Activated CD8-positive, alpha-beta memory T cell treated with anti-CD3 and anti-CD28 coated beads, Interleukin-2, amount 10 ng/mL, durations not matched to agents 7 days and 5 days (primary cell): Measurements from ENCODE around the gene TMEM223. TPM values are rescaled to one million over a fixed set of nuclear protein-coding genes. Genes with fewer than 3 reads are reported as not detected.
A peak's percentile ranks its signal among the peaks of the same experiment; 100 is the strongest.
"Not testable (repeated sequence)": the region's sequence is repeated elsewhere in the genome, so short reads cannot be mapped to it uniquely, and the experiment has no call there.

Experiments used
- ATAC-seq: fragments of 150-1000 bp; cut with Tn5 transposase; one replicate; pipeline ENCODE4 v1.10.0; 2021; ENCODE audit warnings: moderate library complexity
- CTCF ChIA-PET: fragments of 350-600 bp; sonication (Branson Sonifier 250); formaldehyde crosslinking; loops from one replicate; lab custom pipeline; 2021; ENCODE audit warnings: antibody characterized with exemption; lab: Charles Lee
- DNase-seq: peaks from one replicate; pipeline ENCODE4 v3.0.0-alpha.2; 2020
- H3K27ac Mint-ChIP-seq: one replicate; pipeline ENCODE4 v1.8.0; 2021; ENCODE audit warnings: mild to moderate bottlenecking, mixed read lengths
- H3K27me3 Mint-ChIP-seq: one replicate; pipeline ENCODE4 v1.8.0; 2021; ENCODE audit warnings: mixed read lengths
- H3K36me3 Mint-ChIP-seq: one replicate; pipeline ENCODE4 v1.8.0; 2021; ENCODE audit warnings: mild to moderate bottlenecking, mixed read lengths
- H3K4me1 Mint-ChIP-seq: one replicate; pipeline ENCODE4 v1.8.0; 2021; ENCODE audit warnings: mixed read lengths
- H3K4me3 Mint-ChIP-seq: one replicate; pipeline ENCODE4 v1.8.0; 2021; ENCODE audit warnings: mild to moderate bottlenecking, moderate library complexity, mixed read lengths
- H3K9me3 Mint-ChIP-seq: one replicate; pipeline ENCODE4 v1.8.0; 2022; ENCODE audit warnings: low read depth, mixed read lengths
- microRNA-seq: library from miRNA; unstranded; fragments of <30 nt; microRNA quantifications from one replicate; pipeline ENCODE4 v1.2.0, GENCODE V29; 2022
- total RNA-seq, 2 experiments: library from RNA; stranded (reverse); gene quantifications; one replicate each; pipeline ENCODE4 v1.2.3, GENCODE V29; 2021

Gene TMEM223
- total RNA-seq, 2 experiments from 2014 or later, result 14.4 to 17.9 TPM

DNA sequence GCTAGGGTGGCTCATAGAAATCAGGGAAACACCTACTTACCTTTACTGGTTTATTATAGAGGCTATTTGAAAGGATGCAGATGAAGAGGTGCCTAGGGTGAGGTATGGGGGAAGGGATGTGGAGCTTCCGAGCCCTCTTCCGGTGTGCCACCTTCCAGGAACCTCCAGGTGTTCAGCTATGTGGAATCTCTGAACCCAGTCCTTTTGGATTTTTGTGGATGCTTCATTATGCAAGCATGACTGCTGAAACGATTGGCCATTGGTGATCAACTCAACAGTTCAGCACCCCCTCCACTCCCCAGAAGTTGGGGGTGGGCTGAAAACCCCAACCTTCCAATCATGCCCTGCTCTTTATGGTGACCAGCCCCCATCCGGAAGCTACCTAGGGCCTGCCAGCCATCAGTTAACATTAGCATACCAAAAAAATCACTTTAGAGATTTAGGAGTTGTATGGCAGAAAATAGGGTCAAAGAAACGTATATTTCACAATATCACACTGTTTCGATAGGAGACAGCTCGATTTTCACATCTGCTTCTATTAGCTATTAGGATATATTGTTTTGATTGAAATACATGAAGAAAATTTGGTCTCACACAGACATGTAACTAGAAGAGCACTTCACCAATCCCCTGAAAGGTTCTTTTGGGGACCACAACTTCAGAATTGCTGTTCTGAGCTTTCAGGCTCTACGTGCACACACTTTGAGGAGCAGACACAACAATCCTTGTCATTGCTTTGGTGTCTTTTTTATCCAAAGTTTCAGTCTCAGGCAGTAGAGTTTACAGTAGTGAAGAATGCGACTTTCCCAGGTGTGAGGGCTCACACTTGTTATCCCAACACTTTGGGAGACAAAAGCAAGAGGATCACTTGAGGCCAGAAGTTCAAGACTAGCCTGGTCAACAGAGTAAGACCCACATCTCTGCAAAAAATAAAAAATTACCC lies 33.7 kb downstream of the TMEM223 start:
- DNase-seq, result no peak
- CTCF ChIA-PET, result interaction anchor here (1.2 to 20.9 kb wide), 6 partner anchors 10 to 31 kb away, joined by 3 to 242 read pairs (median 4); partner anchors contain the start of genes HNRNPUL2, TAF6L and TMEM179B

GRCh38 chr11:62755086-62755615 lies 36.7 kb downstream of the TMEM223 start:
- Mint-ChIP-seq H3K4me1 (peaks cover 24% of the 10 kb centered on the region), H3K36me3 (peaks cover 2% of the 10 kb centered on the region), H3K9me3 (no peaks in the 10 kb centered on the region), H3K4me3 (peak overlapping the region; percentile 99), H3K27ac (peak overlapping the region; percentile 2), H3K27me3 (no peaks in the 10 kb centered on the region)
- DNase-seq, result no peak
- CTCF ChIA-PET, result interaction anchor here (1.1 to 8.2 kb wide), 4 partner anchors 13 to 33 kb away, joined by 3 to 45 read pairs (median 11); partner anchors contain the start of gene TAF6L
- ATAC-seq, result no peak

More for the DNA sequence above, 33.7 kb downstream of the TMEM223 start:
- H3K4me3 Mint-ChIP-seq, result no peak overlapping the region
- H3K36me3 Mint-ChIP-seq, result peaks cover 2% of the 10 kb centered on the region
- ATAC-seq, result no peak
- no peak overlapping the region for H3K27ac Mint-ChIP-seq
- peaks cover 27% of the 10 kb centered on the region for H3K4me1 Mint-ChIP-seq
- H3K27me3 Mint-ChIP-seq, result no peaks in the 10 kb centered on the region
- no peaks in the 10 kb centered on the region for H3K9me3 Mint-ChIP-seq

DNA sequence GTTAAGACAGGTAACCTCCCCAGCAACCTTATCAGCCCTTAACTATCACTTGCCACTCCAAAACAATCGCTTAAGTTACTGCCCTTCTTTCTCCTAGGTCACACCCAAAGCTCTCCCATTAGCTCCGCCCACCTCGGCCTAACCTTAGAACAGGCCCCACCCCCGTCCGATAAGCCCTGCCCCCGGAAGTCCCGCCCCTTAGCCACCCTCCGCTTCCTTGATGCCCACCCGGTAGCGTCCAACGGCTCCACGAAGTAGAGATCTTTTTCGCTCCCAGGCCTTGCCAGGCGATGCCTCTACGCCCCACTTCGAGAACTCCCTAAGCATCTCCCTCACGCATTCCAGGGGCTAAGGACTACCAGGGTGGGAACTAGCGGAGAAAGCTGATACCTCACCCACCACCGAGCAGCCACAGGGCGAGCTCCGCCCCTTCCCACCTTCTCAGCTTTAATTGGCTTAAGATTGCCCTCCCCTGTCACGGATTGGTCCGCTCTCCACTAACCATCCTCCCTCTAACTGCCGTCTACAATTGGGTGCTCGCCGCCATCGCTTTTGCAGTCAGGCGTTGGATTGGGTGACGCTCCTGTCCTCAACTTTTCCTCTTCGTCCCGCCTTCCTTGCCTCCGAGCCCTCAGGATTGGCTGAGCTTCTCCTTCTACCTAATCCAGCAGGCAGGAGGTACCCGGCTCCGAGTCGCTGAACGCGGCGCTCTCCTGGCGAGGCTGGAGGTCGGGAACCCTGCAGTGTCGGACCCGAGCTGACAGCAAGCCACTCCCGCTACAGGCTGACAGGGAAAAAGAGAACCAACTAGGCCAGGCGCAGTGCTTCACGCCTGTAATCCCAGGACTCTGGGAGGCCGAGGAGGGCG lies 37.8 kb downstream of the TMEM223 start, which contains the start of gene ZBTB3:
ZBTB3 (minus strand) TSS at position 425 of the 868 bp plus-strand sequence. CDS start 496 bp downstream, outside the sequence.
- no peaks in the 10 kb centered on the region for H3K9me3 Mint-ChIP-seq
- H3K27me3 Mint-ChIP-seq, result no peaks in the 10 kb centered on the region
- ATAC-seq, result peak; percentile 98
- CTCF ChIA-PET, result interaction anchor here (0.7 to 8.2 kb wide), 20 partner anchors 8 to 329 kb away, joined by 3 to 45 read pairs (median 5); partner anchors contain the start of genes BSCL2, C11orf98, CSKMT and GNG3
- peaks cover 2% of the 10 kb centered on the region for H3K36me3 Mint-ChIP-seq
- peak within 1 kb of the TSS; percentile 99 for H3K4me3 Mint-ChIP-seq
- H3K4me1 Mint-ChIP-seq, result peaks cover 34% of the 10 kb centered on the region
- peak within 1 kb of the TSS; percentile 99 for H3K27ac Mint-ChIP-seq
- peak; percentile 99 for DNase-seq

- no peak for DNase-seq
- ATAC-seq, result no peak
- Mint-ChIP-seq H3K27me3 (no peaks in the 10 kb centered on the region), H3K36me3 (peaks cover 2% of the 10 kb centered on the region), H3K9me3 (no peaks in the 10 kb centered on the region), H3K4me1 (peaks cover 37% of the 10 kb centered on the region), H3K27ac (peak overlapping the region; percentile 99), H3K4me3 (peak overlapping the region; percentile 99)
- CTCF ChIA-PET, result interaction anchor here (0.8 to 8.2 kb wide), 18 partner anchors 9 to 329 kb away, joined by 3 to 45 read pairs (median 6); partner anchors contain the start of genes BSCL2, C11orf98, CSKMT and GNG3
Measured at GRCh38 chr11:62752994-62753735, 38.6 kb downstream of the TMEM223 start.

DNA sequence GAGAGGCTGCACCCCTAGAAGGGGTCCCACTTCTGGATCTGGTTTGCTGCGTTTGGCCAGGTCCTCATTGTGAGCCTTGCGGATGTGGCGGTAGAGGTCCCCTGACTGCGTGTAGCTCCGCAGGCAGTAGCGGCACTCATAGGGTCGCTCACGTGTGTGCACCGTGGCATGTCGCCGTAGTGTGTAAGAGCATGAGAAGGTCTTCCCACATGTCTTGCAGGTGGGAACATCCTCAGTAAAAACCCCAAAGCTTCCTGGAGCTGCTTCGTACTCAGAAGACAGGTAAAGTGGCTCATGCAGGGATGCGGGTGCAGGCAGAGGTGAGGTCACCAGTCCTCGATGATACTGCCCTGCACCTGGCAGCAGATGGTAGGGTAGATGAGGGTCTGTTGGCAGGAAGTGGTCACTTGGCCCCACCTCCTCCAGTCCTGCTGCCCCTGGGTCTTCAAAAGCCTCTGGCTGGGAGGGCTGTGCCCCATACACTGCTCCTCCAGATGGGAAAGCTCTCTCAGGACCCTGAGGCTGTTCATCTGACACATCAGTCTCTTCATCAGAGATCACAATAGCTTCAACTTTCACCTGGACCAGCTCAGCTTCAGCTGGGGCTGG lies 39.5 kb downstream of the TMEM223 start:
- Mint-ChIP-seq H3K36me3 (peaks cover 2% of the 10 kb centered on the region), H3K27ac (peak overlapping the region; percentile 24), H3K27me3 (no peaks in the 10 kb centered on the region), H3K4me3 (no peak overlapping the region), H3K4me1 (peaks cover 40% of the 10 kb centered on the region), H3K9me3 (no peaks in the 10 kb centered on the region)
- CTCF ChIA-PET, result interaction anchor here (1.2 to 8.2 kb wide), 9 partner anchors 12 to 128 kb away, joined by 3 to 45 read pairs (median 6); partner anchors contain the start of genes C11orf98, CSKMT, SLC3A2 and TAF6L
- ATAC-seq (no peak), DNase-seq (no peak)

DNA sequence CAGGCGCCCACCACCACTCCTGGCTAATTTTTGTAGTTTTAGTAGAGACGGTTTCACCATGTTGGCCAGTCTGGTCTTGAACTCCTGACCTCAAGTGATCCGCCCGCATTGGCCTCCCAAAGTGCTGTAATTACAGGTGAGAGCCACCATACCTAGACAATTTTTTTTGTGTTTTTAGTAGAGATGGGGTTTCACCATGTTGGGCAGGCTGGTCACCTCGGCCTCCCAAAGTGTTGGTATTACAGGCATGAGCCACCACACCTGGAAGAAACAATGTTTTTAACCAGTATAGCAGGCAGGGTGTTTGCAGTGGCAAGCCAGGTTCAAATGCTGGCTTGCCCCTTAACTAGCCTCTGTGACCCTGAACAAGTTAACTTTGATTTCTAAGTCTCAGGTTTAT lies 41.9 kb downstream of the TMEM223 start:
- not testable (repeated sequence) for H3K36me3 Mint-ChIP-seq, H3K9me3 Mint-ChIP-seq, DNase-seq, ATAC-seq, H3K27ac Mint-ChIP-seq, H3K4me3 Mint-ChIP-seq, H3K27me3 Mint-ChIP-seq
- peaks cover 40% of the 10 kb centered on the region for H3K4me1 Mint-ChIP-seq
- CTCF ChIA-PET, result interaction anchor here (1.8 to 4.9 kb wide), 2 partner anchors 12 to 37 kb away, joined by 5 to 43 read pairs; partner anchors contain the start of genes POLR2G and TMEM179B

DNA sequence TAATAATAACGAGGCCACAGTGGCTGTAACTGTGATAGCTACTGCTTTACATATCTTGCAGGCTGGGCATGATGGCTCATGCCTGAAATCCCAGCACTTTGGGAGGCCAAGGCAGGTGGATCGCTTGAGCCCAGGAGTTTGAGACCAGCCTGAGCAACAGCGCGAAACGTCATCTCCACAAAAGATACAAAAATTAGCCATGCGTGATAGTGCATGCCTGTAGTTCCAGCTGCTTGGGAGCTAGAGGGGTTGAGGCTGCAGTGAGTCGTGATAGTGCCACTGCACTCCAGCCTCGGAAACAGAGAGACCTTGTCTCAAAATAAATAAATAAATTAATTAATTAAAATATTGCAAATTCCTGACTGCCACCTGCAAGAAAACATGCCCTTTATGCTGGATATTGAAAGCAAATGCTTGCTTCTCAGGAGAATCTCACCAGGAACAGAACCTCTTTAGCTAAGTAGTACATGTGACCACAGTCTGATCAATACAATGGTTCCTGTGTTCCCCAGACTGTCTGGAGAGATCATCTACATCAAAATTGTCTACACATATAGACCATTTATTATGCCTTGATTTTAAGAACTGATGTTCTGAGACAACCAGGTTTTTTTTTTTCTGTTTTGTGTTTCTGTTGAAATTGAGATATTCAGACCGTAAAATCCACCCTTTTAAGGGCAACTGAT lies 44.2 kb downstream of the TMEM223 start:
- Mint-ChIP-seq H3K9me3 (no peaks in the 10 kb centered on the region), H3K27me3 (no peaks in the 10 kb centered on the region), H3K4me3 (no peak overlapping the region), H3K36me3 (peaks cover 2% of the 10 kb centered on the region), H3K4me1 (peaks cover 22% of the 10 kb centered on the region), H3K27ac (no peak overlapping the region)
- CTCF ChIA-PET, result interaction anchor here (0.6 to 1.5 kb wide), 7 partner anchors 11 to 155 kb away, joined by 3 to 4 read pairs (median 3); partner anchors contain the start of gene POLR2G
- ATAC-seq (no peak), DNase-seq (no peak)

Small RNA genes lying within 50 kb of the gene (microRNA-seq; reads per million reads assigned to microRNA genes)
- gene MIR6514 (3.0 reads per million), gene MIR6748 (not detected)

Other genes with a start within 250 kb of the TMEM223 start
- 100 to 1,000 TPM; 180 to 390 TPM for gene AHNAK, start 245.2 kb downstream of the TMEM223 start, total RNA-seq
- gene EEF1G, start 218.1 kb downstream of the TMEM223 start, total RNA-seq, result 1,000 to 10,000 TPM in 1 of 2 experiments, 100 to 1,000 TPM in 1; 878 to 1,201 TPM
- 10 to 100 TPM; 24.7 to 29.6 TPM for gene TUT1, start 200.5 kb downstream of the TMEM223 start, total RNA-seq
- gene MTA2, start 190.1 kb downstream of the TMEM223 start, total RNA-seq, result 100 to 1,000 TPM; 245 to 264 TPM
- gene EML3, start 179.2 kb downstream of the TMEM223 start, total RNA-seq, result 100 to 1,000 TPM; 132 to 133 TPM
- 1 to 10 TPM; 1.1 to 1.5 TPM for gene ROM1, start 178.7 kb downstream of the TMEM223 start, total RNA-seq
- 10 to 100 TPM; 64.5 to 69.7 TPM for gene B3GAT3, start 170.0 kb downstream of the TMEM223 start, total RNA-seq
- gene GANAB, start 145.4 kb downstream of the TMEM223 start, total RNA-seq, result 100 to 1,000 TPM; 248 to 275 TPM
- gene INTS5, start 138.7 kb downstream of the TMEM223 start, total RNA-seq, result 10 to 100 TPM; 27.9 to 35.7 TPM
- gene C11orf98, start 126.8 kb downstream of the TMEM223 start, total RNA-seq, result 100 to 1,000 TPM; 130 to 131 TPM
- 10 to 100 TPM; 23.7 to 31.0 TPM for gene CSKMT, start 126.7 kb downstream of the TMEM223 start, total RNA-seq
- 1 to 10 TPM; 7.2 to 9.0 TPM for gene UQCC3, start 120.3 kb downstream of the TMEM223 start, total RNA-seq
- gene LBHD1, start 119.7 kb downstream of the TMEM223 start, total RNA-seq, result 10 to 100 TPM; 17.7 to 27.5 TPM
- gene UBXN1, start 112.9 kb downstream of the TMEM223 start, total RNA-seq, result 100 to 1,000 TPM; 115 to 152 TPM
- under 1 TPM; 0.14 to 0.15 TPM for gene LRRN4CL, start 102.5 kb downstream of the TMEM223 start, total RNA-seq
- 10 to 100 TPM; 24.2 to 29.6 TPM for gene BSCL2, start 84.6 kb downstream of the TMEM223 start, total RNA-seq
- gene GNG3, start 84.3 kb downstream of the TMEM223 start, total RNA-seq, result not detected
- gene HNRNPUL2, start 64.5 kb downstream of the TMEM223 start, total RNA-seq, result 10 to 100 TPM; 61.6 to 66.6 TPM
- 10 to 100 TPM; 47.5 to 49.2 TPM for gene TTC9C, start 63.5 kb downstream of the TMEM223 start, total RNA-seq
- 10 to 100 TPM in 1 of 2 experiments, 1 to 10 TPM in 1; 9.3 to 10.2 TPM for gene ZBTB3, start 37.8 kb downstream of the TMEM223 start, total RNA-seq
- gene POLR2G, start 30.4 kb downstream of the TMEM223 start, total RNA-seq, result 100 to 1,000 TPM in 1 of 2 experiments, 10 to 100 TPM in 1; 77.2 to 110 TPM
- gene TAF6L, start 20.6 kb downstream of the TMEM223 start, total RNA-seq, result 10 to 100 TPM; 23.5 to 25.0 TPM
- gene TMEM179B, start 4.6 kb downstream of the TMEM223 start, total RNA-seq, result 10 to 100 TPM; 42.4 to 43.0 TPM
- 100 to 1,000 TPM in 1 of 2 experiments, 10 to 100 TPM in 1; 93.6 to 120 TPM for gene NXF1, start 13.4 kb upstream of the TMEM223 start, total RNA-seq
- 10 to 100 TPM; 30.8 to 38.4 TPM for gene STX5, start 40.0 kb upstream of the TMEM223 start, total RNA-seq
- not detected for gene TEX54, start 40.8 kb upstream of the TMEM223 start, total RNA-seq
- 10 to 100 TPM; 82.9 to 83.9 TPM for gene WDR74, start 47.6 kb upstream of the TMEM223 start, total RNA-seq
- gene SLC3A2, start 88.9 kb upstream of the TMEM223 start, total RNA-seq, result 100 to 1,000 TPM; 213 to 259 TPM
- gene CHRM1, start 129.4 kb upstream of the TMEM223 start, total RNA-seq, result not detected
- gene SLC22A6, start 193.0 kb upstream of the TMEM223 start, total RNA-seq, result not detected
- not detected for gene SLC22A8, start 223.8 kb upstream of the TMEM223 start, total RNA-seq